GM03348 (cell line): ENCODE measurements around the gene PLCB3.

Experiments used
- DNase-seq: peaks from one replicate; pipeline ENCODE4 v3.0.0; 2012; ENCODE audit warnings: low spot score

The PLCB3 gene

GRCh38 chr11:64222651-64223000 lies 28.7 kb upstream of the PLCB3 start:
- DNase-seq: no peak

GRCh38 chr11:64223001-64223651 lies 28.2 kb upstream of the PLCB3 start:
- no peak for DNase-seq

GRCh38 chr11:64224151-64224890 lies 27.0 kb upstream of the PLCB3 start:
- no peak for DNase-seq

DNA sequence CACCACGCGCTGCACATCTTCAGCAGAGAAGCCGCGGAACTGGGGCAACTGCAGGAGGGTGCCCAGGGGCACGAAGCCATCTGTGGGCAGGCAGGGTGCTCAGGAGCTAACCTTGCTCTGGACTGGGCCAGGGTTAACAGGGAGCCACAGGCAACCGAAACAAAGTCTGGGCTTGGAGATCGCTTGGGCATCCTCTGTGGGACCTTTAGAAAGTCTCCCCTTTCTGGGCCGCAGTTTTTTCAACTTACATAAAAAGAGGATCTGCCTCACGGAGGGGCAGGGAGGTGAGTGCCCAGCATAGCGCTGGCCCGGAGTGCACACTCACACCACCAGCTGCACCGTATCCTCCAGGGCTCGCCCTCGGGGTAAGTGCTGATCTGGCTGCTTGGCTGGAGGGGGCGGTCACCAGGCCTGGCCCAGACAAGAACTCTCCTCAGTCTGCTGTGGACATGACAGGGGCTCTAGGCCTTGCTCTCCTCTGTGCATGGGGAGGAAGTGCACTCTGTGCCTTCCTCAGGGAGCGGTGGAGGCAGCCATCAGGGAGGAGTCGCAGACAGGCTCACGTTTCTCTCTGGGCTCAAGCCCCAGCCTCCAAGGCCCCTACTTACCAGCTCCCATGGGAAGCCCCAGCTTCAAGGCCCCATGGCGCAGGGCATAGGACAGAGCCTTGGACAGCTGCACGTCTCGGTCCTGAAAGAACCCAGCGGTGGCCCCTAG lies 26.3 kb upstream of the PLCB3 start:
- DNase-seq: no peak

DNA sequence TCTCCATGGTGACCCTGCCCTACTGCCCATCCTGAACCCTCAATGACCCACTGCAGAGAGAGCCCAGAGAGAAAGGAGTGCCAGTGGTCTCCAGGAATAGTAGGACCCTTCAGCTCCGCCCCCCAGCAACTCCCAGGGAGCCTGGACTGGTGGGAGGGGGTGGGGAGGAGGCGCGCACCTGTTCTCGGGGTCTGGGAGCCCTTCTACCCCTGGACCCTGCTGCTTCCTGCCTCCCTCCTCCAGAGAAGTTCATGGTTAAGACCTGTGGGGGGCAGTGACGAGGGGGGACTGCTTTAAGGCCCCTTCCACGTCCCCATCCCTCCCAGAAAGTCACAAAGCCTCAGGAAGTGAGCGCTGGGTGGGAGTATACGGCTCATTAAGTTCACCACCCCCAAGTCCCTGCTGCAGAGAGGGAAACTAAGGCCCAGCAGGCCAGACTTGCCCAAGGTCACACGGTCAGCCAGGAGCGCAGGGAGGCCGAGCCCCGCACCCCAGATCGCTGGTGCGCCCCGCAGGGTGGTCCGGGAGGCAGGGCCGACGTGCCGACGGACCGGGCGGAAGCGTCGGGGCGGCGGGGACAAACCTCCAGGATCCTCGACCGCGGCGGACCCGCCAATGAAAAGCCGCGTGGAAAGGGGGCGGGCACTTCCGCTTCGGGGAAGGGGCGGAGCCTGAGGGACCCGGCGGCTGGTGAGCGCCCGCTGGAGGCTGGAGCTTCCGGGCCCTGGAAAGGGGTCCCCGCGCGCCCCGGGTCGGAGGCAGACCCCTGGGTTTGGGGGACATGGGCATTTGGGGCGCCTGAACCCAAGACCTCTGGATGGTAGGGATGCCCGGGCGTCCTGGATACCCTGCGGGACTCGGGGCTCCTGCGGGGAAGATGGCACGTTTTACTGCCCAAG lies 25.5 kb upstream of the PLCB3 start, which contains the start of the genes NUDT22 and TRPT1:
TSS of gene NUDT22 (plus strand) at position 667 of the 899 bp plus-strand sequence. CDS start 379 bp downstream, outside the sequence.
TSS of gene TRPT1 (minus strand) at position 579 of the 899 bp plus-strand sequence. CDS start at position 253, 326 bp downstream.
- DNase-seq: peak; percentile 96

- DNase-seq: peak; percentile 54
These were observed 24.8 kb upstream of the PLCB3 start for GRCh38 chr11:64226507-64227051.

DNA sequence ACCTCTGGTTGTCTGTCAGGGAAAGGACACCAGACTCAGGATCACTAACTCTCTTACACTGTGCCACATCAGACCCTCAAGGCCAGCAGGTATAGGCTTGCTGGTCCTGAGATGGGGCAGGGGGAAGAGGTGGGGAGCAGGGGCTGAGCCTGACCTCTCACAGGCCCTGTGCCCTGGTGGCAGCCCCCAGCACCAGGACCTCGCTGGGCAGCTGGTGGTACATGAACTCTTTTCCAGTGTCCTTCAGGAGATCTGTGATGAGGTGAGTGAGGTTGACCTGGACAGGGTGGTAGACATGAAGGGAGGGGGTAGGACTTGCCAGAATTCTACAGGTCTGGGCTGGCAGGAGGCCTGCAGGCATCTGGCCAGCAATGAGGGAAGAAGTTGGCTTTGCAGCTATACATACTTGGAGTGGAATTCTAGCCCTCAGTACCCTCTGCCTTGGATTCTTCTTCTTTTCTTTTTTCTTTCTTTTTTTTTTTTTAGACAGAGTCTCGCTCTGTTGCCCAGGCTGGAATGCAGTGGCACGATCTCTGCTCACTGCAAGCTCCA lies 23.8 kb upstream of the PLCB3 start:
- no peak for DNase-seq

DNA sequence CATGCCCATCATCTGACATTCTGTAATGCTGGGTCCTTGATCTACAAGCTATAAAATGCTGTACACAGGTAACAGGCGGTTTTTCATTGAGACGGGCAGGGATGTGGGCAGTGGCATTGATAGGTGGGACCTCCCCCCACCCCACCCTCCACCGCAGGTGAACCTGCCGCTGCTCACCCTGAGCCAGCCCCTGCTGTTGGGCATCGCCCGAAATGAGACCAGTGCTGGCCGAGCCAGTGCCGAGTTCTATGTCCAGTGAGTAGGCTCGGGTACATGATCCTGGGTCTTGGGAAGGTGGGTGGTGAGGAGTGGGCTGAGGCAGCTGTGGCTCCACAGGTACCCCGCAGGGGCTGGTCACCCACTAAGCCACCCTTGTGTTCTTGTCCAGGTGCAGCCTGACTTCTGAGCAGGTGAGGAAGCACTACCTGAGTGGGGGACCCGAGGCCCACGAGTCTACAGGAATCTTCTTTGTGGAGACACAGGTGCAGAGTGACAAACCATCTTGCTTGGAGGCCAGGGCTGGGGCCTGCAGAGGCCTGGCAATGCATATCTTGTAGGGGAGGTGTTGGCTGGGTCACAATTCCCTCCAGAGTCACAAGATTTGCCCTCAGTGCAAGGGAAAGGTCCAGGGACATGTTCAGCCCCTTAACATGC lies 22.1 kb upstream of the PLCB3 start:
- DNase-seq: no peak

DNA sequence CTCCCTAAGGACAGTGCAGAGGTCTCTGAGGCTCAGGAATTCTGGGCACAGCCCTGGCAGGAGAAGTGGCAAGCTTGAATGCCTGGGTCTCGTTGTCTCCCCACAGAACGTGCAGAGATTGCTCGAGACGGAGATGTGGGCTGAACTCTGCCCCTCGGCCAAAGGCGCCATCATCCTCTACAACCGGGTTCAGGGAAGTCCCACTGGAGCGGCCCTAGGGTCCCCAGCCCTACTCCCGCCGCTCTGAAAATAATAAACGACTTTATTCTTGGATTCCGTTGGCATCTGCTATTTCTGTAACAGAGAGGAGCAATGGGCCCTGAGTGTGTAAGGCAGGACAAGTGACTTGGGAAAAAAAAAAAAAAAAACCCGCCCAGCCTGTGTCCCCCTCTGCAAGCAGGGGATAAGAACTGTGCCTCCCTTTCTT lies 21.6 kb upstream of the PLCB3 start:
- no peak for DNase-seq

DNA sequence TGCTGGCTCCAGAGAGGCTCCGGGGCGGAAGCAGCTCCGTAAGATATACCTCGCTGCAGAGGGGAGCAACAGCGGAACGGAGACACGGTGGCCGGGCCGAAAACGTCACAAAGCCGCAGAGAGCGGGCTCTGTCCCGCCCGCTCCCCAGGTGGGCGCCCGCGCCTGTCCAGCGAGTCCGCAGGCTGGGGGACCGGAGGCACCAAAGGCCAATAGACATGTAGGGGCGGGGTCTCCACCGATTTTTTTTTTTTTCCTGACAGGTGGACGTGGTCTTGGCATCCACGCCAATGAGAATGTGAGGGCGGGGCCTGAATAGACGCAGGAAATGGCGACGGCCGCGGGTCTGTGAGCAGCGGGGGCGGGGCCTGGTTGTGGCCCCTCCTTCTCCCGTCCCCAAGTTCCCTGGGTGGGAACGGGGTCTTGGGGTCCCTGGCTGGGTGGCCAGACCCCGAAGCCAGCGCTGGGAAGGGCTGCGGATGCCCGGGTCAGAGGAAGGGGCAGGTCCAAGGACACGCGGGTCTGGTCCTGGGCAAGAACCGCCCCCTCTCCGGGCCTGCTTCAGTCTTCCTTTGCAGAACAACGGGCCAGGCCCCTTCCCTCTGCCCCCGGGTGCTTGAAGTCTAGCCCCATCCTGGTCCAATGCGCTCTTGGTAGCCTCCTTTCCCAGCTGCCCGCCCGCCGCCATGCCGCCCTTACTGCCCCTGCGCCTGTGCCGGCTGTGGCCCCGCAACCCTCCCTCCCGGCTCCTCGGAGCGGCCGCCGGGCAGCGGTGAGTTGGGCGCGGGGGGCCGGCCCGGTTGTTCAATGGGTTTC lies 21.0 kb upstream of the PLCB3 start, which contains the start of gene DNAJC4:
TSS of gene DNAJC4 (plus strand) at position 378 of the 814 bp plus-strand sequence. CDS start at position 685, 307 bp downstream.
- peak; percentile 86 for DNase-seq

GRCh38 chr11:64230985-64231365 lies 20.4 kb upstream of the PLCB3 start:
- no peak for DNase-seq

DNA sequence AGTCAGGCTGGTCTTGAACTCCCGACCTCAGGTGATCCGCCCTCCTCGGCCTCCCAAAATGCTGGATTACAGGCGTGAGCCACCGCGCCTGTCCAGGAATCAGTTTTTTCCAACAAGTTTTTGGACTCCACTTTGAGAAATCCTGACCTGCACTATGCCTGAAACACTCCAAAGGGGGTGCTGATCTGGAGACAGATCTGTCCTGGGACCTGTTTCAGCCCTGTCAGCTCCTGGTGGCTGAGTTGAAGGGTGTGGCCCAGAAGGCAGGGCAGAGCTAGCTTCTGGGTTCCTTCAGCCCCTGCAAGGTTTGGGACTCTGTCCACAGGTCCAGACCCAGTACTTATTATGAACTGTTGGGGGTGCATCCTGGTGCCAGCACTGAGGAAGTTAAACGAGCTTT lies 19.8 kb upstream of the PLCB3 start:
- DNase-seq: no peak

- no peak for DNase-seq
These were observed 19.0 kb upstream of the PLCB3 start for GRCh38 chr11:64232182-64232966.

GRCh38 chr11:64232967-64233315 lies 18.4 kb upstream of the PLCB3 start:
- no peak for DNase-seq

GRCh38 chr11:64233913-64234586 lies 17.3 kb upstream of the PLCB3 start, which contains the start of gene VEGFB:
Gene VEGFB, plus strand, starts transcription at chr11:64234584. Its CDS starts 250 bp downstream, at chr11:64234834.
- DNase-seq: peak; percentile 93

GRCh38 chr11:64234647-64235379 lies 16.5 kb upstream of the PLCB3 start:
- DNase-seq: peak; percentile 74

DNA sequence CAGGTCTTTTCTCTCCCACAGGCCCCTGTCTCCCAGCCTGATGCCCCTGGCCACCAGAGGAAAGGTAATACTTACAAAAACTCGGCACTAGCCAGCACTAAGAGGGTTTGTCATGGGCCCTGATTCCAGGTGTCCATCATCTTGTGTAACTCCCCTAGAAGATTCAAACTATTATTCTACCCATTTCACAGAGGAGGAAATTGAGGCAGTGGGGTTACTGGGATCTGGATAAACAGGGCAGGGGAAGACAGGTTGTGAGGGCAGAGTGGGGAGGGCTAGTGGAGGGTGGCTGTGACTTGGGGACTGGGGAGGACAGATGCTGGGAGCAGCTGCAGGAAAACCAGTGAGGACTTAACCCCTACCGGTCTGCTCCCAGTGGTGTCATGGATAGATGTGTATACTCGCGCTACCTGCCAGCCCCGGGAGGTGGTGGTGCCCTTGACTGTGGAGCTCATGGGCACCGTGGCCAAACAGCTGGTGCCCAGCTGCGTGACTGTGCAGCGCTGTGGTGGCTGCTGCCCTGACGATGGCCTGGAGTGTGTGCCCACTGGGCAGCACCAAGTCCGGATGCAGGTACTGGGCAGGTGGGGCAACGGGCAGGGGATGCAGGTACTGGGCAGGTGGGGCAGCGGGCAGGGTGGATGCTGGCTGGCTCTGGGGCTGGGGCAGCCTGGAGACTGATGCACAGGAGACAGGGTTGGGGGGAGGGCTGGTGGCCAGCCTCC lies 15.7 kb upstream of the PLCB3 start:
- DNase-seq: no peak
